ENCODE data around the gene CD58.
"Not testable (repeated sequence)": the region's sequence is repeated elsewhere in the genome, so short reads cannot be mapped to it uniquely, and the experiment has no call there.

The CD58 gene

DNA sequence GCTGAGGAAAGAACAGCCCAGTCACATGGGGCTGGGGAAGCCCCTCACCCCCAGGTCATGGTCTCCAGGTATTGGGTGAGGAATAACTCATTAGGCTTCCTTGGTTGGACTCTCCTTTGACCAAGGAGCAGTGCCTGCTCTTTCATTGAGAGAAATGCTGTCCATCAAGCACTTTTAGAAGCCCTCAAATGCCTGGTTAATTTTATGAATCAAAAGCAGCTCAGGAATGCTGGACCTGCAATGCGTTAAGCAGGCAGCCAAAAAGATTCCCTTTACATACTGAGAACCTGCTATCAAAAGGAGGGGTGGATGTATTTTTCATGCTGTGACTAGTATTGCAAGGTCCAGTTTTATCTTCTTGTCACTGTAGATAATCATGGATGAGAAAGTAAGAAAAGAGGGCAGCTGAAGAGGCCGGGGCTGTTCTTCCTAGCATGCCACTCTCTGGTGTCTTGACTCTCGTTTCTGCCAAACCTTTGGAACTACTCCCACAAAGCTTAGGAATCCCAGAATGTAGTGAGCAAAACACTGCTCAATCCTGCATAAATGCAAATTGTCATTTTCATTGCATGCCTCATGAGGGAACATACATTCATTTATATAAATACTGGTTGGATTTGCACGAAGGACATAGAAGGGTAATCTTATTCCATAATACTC is 2.1 kb upstream of the CD58 start:
- no peak for DNase-seq
- peaks cover 33% of the 10 kb centered on the region in 2 donors for H3K4me1 Mint-ChIP-seq (ENCODE audit: low read depth in 2 of 2)
- no peak for ATAC-seq (replicated peaks)
- H3K36me3 Mint-ChIP-seq (ENCODE audit: insufficient read depth) = peaks cover 25% of the 10 kb centered on the region
- H3K4me3 Mint-ChIP-seq = no peak overlapping the region
- peaks cover 0 to 19% of the 10 kb centered on the region in 2 donors for H3K27me3 Mint-ChIP-seq
- H3K9me3 Mint-ChIP-seq = no peaks in the 10 kb centered on the region
- H3K27ac Mint-ChIP-seq = no peak overlapping the region

DNA sequence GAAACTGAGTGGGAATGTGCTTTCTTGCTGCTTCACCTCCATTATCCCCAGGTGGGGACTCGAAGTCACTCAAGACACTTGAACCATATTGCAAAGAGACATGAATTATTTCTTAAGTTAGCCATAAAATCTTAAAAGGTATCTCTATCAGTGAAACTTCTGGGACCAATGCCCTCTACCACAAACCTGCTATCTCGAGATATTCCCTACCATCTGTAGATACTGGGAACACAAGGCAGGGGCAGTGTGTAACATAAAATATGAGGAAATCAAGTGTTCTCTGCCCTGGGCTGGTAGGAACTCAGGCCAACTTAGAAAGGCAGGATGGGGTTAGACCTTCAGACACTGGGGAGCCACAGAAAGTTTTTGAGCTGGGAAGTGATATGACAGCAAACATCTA is 1.3 kb upstream of the CD58 start:
- peaks cover 36 to 37% of the 10 kb centered on the region in 2 donors for H3K4me1 Mint-ChIP-seq (ENCODE audit: low read depth in 2 of 2)

DNA sequence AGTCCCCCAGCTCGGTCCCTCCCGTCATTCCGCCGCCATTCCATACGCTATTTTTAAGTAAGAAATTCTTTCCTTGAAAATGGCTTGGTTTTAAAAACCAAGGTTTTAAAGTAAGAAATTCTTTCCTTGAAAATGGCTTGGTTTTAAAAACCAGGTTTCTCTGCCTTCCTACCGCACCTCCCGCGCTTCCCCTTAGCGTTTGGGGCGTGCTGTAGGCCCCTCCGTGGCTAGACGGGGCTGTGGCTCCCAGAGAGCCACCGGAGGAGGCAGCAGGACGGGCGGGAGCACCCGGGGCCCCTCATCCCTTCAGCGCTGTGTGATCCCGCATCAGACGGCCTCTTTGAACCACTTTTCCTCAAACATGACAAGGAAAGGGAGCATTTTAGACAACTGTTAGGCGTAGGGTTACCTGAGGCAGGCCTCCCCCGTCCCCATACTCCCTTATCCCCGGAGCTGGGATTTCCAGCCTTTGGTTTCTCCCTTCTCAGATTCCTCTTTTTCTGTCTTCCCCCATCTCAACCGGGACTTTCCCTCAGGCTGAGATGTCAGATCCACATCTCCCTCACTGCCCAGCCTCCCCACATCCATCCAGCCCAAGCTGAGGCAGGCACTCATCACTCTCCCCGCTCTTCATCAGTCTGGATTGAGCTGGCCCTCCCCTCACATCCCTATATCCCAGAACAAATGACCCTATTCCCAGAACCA is 541 bp upstream of the CD58 start:
- H3K4me3 Mint-ChIP-seq = peak overlapping the region; percentile 94 to 99
- peaks cover 40 to 43% of the 10 kb centered on the region in 2 donors for H3K4me1 Mint-ChIP-seq (ENCODE audit: low read depth in 2 of 2)
- peaks cover 0 to 4% of the 10 kb centered on the region in 2 donors for H3K27me3 Mint-ChIP-seq
- no peak for ATAC-seq (replicated peaks)
- peaks cover 28% of the 10 kb centered on the region for H3K36me3 Mint-ChIP-seq (ENCODE audit: insufficient read depth)
- H3K9me3 Mint-ChIP-seq = no peaks in the 10 kb centered on the region
- peak overlapping the region; percentile 96 to 98 for H3K27ac Mint-ChIP-seq
- no peak for DNase-seq

More for the DNA sequence above, 1.3 kb upstream of the CD58 start:
- peaks cover 0 to 11% of the 10 kb centered on the region in 2 donors for H3K27me3 Mint-ChIP-seq
- H3K9me3 Mint-ChIP-seq = no peaks in the 10 kb centered on the region
- peak overlapping the region; percentile 94 to 99 for H3K4me3 Mint-ChIP-seq
- DNase-seq (no peak), ATAC-seq (replicated peaks) (no peak)
- peaks cover 28% of the 10 kb centered on the region for H3K36me3 Mint-ChIP-seq (ENCODE audit: insufficient read depth)
- H3K27ac Mint-ChIP-seq = peak overlapping the region; percentile 96 to 98

DNA sequence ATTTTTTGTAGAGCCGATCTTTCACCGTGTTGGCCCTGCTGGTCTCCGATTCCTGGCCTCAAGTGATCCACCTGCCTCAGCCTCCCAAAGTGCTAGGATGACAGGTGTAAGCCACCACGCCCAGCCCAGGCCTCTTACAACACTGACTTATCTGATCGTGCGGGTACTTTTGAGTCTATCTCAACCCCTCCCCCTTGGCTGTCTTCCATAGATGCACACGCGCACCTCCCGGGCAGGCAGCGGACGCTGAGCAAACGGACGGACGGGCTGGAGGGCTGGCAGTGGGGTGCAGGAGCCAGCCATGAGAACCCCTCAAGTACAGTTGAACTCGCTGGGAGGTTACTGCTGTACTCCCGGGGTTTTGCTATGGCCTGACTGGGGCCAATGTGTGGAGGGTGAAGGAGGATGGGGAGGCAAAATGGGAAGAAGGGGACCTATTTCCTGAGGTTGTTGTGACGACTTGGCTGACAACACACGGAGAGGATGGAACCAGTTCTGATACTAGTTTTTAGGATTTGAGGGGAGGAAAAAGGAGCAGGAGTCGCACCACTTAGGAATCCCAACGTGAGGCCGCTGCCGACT is 959 bp downstream of the CD58 start:
- Mint-ChIP-seq H3K4me3 (peak overlapping the region; percentile 94 to 99), H3K4me1 (ENCODE audit: low read depth in 2 of 2) (peaks cover 51 to 54% of the 10 kb centered on the region in 2 donors), H3K27ac (peak overlapping the region; percentile 96 to 98), H3K9me3 (no peaks in the 10 kb centered on the region), H3K36me3 (ENCODE audit: insufficient read depth) (peaks cover 34% of the 10 kb centered on the region), H3K27me3 (no peaks in the 10 kb centered on the region)
- DNase-seq (peak; percentile 54 to 58 (median 55)), ATAC-seq (replicated peaks) (peak; percentile 45)

DNA sequence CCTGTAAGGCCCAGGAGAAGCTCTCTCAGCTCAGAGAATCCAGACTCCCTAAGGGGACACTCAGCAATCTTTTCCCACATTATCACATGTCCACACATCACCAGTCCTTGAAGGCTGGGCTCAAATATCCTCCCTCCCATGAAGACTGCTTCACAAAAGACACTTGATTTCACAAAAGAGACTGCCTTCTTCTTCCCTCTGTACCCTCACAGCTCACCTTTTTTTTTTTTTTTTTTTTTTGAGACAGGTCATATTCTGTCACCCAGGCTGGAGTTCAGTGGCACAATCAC is 1.5 kb downstream of the CD58 start:
- Mint-ChIP-seq H3K36me3 (ENCODE audit: insufficient read depth) (peaks cover 34% of the 10 kb centered on the region), H3K4me1 (ENCODE audit: low read depth in 2 of 2) (peaks cover 51 to 55% of the 10 kb centered on the region in 2 donors), H3K27me3 (no peaks in the 10 kb centered on the region), H3K4me3 (peak overlapping the region; percentile 94 to 99), H3K9me3 (peaks cover 0 to under 1% of the 10 kb centered on the region in 2 donors), H3K27ac (peak overlapping the region; percentile 96 to 98)
- DNase-seq (no peak), ATAC-seq (replicated peaks) (no peak)

DNA sequence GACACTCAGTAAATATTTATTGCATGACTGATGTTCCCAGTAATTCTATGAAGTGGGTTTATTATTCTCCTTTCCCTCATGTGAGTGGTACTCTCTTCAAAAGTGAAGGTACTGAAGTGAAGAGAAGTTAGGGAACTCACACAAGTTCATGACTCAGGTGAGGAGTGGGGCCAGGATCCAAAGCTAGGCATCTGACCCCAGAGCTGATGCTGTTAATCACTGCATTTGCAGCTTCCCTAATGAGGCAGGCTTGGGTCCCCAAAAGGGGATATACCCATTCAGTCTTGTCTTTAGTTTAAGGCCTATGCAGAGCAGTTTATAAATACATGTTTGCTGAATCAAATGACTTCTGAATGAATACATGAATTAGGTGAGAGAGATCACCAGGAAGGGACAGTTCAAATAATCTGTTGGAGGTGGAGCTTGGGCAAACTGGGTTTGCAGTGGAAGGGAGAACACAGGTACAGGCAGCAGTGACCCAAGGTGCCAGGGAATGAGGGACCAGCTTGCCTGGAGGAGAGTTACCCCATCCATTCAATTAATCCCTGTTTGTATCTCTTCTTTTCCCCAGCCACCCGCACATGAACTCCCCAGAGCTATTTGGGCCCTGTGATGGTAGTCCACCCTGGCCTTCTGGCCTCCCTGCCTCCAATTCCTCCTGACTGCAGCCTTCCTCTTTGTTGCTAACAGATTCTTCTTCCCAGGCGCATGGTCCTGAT is 2.0 kb downstream of the CD58 start:
- H3K27me3 Mint-ChIP-seq = no peaks in the 10 kb centered on the region
- ATAC-seq (replicated peaks) (no peak), DNase-seq (no peak)
- H3K4me1 Mint-ChIP-seq (ENCODE audit: low read depth in 2 of 2) = peaks cover 51 to 60% of the 10 kb centered on the region in 2 donors
- peak overlapping the region; percentile 96 to 98 for H3K27ac Mint-ChIP-seq
- peaks cover 34% of the 10 kb centered on the region for H3K36me3 Mint-ChIP-seq (ENCODE audit: insufficient read depth)
- H3K4me3 Mint-ChIP-seq = peak overlapping the region; percentile 94 to 99
- peaks cover 0 to 4% of the 10 kb centered on the region in 2 donors for H3K9me3 Mint-ChIP-seq

DNA sequence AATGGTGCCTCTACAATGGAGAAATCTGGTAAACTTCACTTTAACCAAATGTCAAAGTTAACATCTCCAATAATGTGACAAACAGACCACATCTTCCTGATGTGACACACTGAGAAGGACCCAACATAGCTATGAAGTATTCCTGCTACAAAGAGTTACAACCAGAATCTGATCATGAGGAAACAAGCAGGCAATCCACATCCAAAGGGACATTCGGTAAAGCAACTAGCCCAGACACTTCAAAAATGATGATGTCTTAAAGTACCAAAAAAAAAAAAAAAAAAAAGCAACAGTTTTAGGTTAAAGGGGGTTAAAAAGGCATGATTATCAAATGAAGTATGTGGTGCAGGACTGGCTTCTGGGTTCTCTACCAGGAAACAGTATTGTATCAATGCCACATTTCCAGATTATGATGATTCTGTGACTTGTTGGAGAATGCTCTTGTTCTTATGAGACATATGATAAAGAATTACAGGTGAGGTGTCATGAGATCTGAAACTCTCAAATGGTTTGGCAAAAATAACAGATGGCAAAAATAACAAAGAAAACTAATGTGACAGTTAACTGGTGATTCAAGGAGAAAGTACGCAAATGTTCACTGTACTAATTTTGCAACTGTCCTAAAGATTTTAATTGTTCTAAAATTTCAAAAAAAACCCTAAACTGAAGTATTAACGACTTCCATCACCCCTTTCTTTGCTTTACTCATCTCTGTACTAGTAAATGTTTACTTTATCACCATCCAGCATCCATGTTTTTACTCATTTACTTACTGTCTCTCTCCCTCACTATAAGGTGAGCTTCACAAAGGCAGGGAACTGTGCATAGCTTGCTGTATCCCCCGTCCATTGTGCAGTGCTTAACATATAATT is 2.8 kb downstream of the CD58 start:
- peaks cover 34% of the 10 kb centered on the region for H3K36me3 Mint-ChIP-seq (ENCODE audit: insufficient read depth)
- DNase-seq (no peak), ATAC-seq (replicated peaks) (no peak)
- peaks cover 0 to 4% of the 10 kb centered on the region in 2 donors for H3K9me3 Mint-ChIP-seq
- no peaks in the 10 kb centered on the region for H3K27me3 Mint-ChIP-seq
- peak overlapping the region; percentile 94 to 99 for H3K4me3 Mint-ChIP-seq
- H3K27ac Mint-ChIP-seq = peak overlapping the region; percentile 18 to 98
- H3K4me1 Mint-ChIP-seq (ENCODE audit: low read depth in 2 of 2) = peaks cover 54 to 67% of the 10 kb centered on the region in 2 donors

DNA sequence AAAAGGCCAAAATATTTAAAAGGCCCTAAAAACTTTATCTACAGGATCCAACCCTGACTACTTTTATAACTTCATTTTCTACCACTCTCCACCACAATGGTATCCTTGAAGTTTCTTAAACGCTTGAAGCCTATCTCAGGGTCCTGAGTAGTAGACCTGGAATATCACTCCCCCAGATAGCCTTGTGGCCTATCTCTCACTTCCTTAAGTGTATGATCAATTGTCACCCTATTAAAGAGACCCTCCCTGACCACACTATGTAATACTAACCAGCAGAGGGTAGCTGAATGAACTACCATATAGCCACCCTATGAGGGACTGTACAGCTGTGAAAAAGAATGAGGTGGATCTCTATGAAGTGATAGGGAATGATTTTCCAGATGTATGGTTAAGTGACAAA is 5.6 kb downstream of the CD58 start:
- DNase-seq = no peak
- H3K4me3 Mint-ChIP-seq = no peak overlapping the region
- ATAC-seq (replicated peaks) = no peak
- H3K9me3 Mint-ChIP-seq = peaks cover 0 to 4% of the 10 kb centered on the region in 2 donors
- H3K27me3 Mint-ChIP-seq = no peaks in the 10 kb centered on the region
- H3K36me3 Mint-ChIP-seq (ENCODE audit: insufficient read depth) = peaks cover 23% of the 10 kb centered on the region
- peak overlapping the region; percentile 39 to 55 for H3K27ac Mint-ChIP-seq
- H3K4me1 Mint-ChIP-seq (ENCODE audit: low read depth in 2 of 2) = peaks cover 69 to 87% of the 10 kb centered on the region in 2 donors

DNA sequence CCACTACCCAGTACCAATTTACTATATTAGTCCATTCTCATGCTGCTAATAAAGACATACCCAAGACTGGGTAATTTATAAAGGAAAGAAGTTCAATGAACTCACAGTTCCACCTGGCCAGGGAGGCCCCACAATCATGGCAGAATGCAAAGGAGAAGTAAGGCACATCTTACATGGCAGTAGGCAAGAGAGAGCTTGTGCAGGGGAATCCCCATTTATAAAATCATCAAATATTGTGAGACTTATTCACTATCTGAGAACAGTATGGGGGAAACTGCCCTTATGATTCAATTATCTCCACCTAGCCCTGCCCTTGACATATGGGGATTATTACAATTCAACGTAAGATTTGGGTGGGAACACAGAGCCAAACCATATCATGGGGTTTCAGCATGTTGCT is 6.4 kb downstream of the CD58 start:
- ATAC-seq (replicated peaks) (no peak), DNase-seq (no peak)
- H3K36me3 Mint-ChIP-seq (ENCODE audit: insufficient read depth) = peaks cover 15% of the 10 kb centered on the region
- H3K9me3 Mint-ChIP-seq = peaks cover 0 to 4% of the 10 kb centered on the region in 2 donors
- no peak overlapping the region for H3K4me3 Mint-ChIP-seq
- peak overlapping the region; percentile 39 to 55 for H3K27ac Mint-ChIP-seq
- no peaks in the 10 kb centered on the region for H3K27me3 Mint-ChIP-seq
- peaks cover 65 to 86% of the 10 kb centered on the region in 2 donors for H3K4me1 Mint-ChIP-seq (ENCODE audit: low read depth in 2 of 2)

DNA sequence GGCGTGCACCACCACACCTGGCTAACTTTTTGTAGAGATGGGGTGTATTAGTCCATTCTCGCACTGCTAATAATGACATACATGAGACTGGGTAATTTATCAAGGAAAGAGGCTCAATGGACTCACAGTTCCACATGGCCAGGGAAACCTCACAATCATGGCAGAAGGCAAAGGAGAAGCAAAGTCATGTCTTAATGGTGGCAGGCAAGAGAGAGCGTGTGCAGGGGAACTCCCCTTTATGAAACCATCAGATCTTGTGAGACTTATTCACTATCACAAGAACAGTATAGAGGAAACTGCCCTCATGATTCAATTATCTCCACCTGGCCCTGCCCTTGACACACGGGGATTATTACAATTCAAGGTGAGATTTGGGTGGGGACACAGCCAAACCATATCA is 8.4 kb downstream of the CD58 start:
- Mint-ChIP-seq H3K4me3 (peak overlapping the region in 1 of 2 donors; percentile 18), H3K27ac (peak overlapping the region; percentile 14 to 33), H3K4me1 (ENCODE audit: low read depth in 2 of 2) (peaks cover 62 to 87% of the 10 kb centered on the region in 2 donors)
- H3K36me3 Mint-ChIP-seq (ENCODE audit: insufficient read depth); H3K27me3 Mint-ChIP-seq; H3K9me3 Mint-ChIP-seq; DNase-seq: not testable (repeated sequence)
- ATAC-seq (replicated peaks) = peak; percentile 37

DNA sequence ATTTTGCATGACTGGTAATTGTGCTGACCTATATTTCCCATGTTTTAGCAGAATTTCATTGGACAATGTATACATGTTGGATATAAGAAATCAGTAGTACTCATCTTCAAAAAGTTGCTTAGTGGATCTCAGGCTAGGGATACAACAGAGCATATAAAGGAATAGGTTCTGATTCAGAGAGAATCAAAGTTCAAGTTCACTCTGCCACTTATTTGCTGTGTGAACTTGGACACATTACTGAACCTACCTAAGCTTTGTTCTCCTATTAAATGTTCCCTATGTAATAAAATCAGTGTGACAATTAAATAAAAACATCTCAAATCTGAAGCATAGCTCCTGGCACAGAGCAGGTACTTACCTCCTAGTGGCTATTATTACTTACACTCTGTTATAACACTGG is 9.3 kb downstream of the CD58 start:
- Mint-ChIP-seq H3K27me3 (no peaks in the 10 kb centered on the region), H3K27ac (peak overlapping the region; percentile 68 to 93), H3K9me3 (peaks cover 0 to 4% of the 10 kb centered on the region in 2 donors), H3K4me1 (ENCODE audit: low read depth in 2 of 2) (peaks cover 60 to 89% of the 10 kb centered on the region in 2 donors), H3K4me3 (peak overlapping the region in 1 of 2 donors; percentile 57), H3K36me3 (ENCODE audit: insufficient read depth) (peaks cover 9% of the 10 kb centered on the region)
- DNase-seq (no peak), ATAC-seq (replicated peaks) (no peak)

DNA sequence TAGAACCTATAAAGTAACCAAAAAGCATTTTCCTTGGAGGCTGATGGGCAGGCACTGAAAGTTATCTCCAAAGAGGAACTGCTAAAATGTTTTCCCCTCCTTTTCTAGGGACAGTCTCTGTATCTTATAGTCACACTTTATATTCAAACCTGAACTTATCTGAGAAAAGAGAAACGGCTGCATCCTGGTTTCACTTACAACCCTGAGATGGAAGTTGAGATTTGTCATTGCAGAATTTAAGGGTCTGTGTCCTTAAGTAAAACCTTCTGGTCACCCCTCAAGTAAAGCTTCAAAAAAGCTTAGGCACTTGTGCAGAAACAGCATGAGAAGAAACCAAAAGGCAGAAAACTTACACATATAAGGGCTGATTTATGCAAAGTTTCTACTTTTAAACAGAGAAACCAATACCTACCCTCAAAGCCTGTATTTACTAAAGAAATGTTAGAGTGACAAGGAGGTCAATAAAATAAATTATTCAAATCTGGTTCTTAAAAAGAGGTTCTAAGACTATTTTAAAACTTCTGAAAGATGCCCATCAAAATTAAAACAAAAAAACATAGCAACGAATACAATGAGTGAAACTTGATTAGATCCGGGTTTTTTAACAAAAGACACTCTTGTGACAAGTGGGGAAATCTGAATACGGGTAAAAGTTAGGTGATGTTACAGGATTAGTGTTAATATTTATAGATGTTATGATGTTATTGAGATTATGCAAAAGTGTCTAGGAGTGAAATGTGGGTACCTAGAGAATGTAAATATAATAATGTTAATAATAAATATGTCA is 9.9 kb downstream of the CD58 start:
- ATAC-seq (replicated peaks) (no peak), DNase-seq (no peak)
- Mint-ChIP-seq H3K4me3 (peak overlapping the region; percentile 52 to 57), H3K36me3 (ENCODE audit: insufficient read depth) (peaks cover 4% of the 10 kb centered on the region), H3K9me3 (peaks cover 0 to 4% of the 10 kb centered on the region in 2 donors), H3K27me3 (no peaks in the 10 kb centered on the region), H3K4me1 (ENCODE audit: low read depth in 2 of 2) (peaks cover 58 to 87% of the 10 kb centered on the region in 2 donors), H3K27ac (peak overlapping the region; percentile 68 to 93)
